ENCODE data around the gene PPP1R8.
A peak's percentile ranks its signal among the peaks of the same experiment; 100 is the strongest.
"Not testable (repeated sequence)": the region's sequence is repeated elsewhere in the genome, so short reads cannot be mapped to it uniquely, and the experiment has no call there.

PPP1R8 gene

GRCh38 chr1:27830621-27831440, at the start of gene PPP1R8:
Gene PPP1R8 (plus strand): TSS chr1:27830782. CDS start chr1:27830836, 54 bp downstream.
- DNase-seq (ENCODE audit: low read depth): peak; percentile 96

DNA sequence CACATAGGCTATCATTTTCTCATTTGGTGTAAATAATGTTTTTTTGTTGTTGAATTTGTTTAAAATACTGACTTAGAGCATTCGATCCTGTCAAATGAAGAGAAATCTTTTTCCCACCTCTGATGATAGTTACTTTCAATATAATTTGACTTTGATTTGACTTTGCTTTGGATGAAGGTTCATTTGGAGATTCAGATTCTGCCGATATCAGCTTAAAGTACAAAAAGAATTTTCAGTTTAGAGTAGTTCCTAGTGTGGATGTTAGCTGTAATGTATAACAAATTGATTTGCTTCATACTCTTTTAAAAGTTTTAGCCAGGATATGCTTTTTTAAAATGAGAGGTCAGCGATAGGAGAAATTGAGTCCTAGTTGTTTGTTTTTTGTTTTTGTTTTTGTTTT, 47.6 kb upstream of the PPP1R8 start:
- DNase-seq (ENCODE audit: low read depth): no peak

DNA sequence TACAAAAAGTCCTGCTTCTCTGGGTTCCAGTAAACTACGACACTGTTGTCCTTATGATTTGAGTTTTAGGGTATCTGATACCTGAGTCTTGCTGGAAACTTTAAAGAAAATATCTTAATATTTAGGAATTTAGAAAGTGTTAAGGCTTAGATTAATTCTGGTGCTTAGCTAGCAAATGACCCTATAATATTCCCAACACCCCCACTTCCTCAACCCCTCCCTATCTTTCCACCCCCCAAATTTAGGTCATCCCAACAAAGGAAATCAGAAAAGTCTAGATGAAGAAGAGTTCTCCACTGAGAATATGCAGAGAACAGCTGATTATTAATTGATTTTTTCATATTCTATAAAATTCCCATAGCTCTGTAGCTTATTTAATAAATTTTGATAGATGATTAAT, 45.9 kb upstream of the PPP1R8 start:
- DNase-seq (ENCODE audit: low read depth): no peak

DNA sequence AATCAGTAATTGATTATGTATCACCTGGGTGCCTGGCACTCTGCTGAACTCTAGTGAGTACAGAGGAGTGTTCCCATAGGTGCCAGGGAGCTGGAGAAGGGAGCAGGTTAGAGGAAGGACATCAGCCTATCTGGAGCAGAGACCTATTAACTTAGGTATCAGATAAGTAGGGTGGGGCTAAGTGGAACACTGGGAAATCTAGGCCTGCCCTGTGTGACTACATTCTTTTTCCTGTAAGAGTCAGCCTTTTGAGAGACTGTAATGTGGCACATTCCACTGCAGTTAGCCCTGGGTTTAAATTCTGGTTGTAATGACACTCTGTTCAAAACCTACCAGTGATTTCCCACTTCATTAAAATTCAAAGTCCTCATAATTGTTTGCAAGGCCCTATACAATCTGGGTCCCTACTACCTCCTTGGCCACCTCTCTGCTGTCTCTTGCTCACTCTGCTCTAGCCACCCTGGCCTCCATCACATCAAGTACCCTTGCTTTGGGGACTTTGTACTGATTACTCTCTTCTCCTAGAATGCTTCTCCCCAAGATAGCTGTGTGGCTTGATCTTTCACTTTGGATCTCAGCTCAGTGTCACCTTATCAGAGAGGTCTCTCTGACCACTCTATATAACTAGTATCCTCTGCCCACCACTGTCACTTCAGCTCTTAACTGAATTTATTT, 44.7 kb upstream of the PPP1R8 start:
- no peak for DNase-seq (ENCODE audit: low read depth)

- no peak for DNase-seq (ENCODE audit: low read depth)
These were observed 42.7 kb upstream of the PPP1R8 start for GRCh38 chr1:27787895-27788294.

- no peak for DNase-seq (ENCODE audit: low read depth)
These were observed 41.0 kb upstream of the PPP1R8 start for GRCh38 chr1:27789540-27790041.

- not testable (repeated sequence) for DNase-seq (ENCODE audit: low read depth)
These were observed 40.3 kb upstream of the PPP1R8 start for GRCh38 chr1:27790270-27790669.

GRCh38 chr1:27795601-27796000, 35.0 kb upstream of the PPP1R8 start:
- DNase-seq (ENCODE audit: low read depth): no peak

DNA sequence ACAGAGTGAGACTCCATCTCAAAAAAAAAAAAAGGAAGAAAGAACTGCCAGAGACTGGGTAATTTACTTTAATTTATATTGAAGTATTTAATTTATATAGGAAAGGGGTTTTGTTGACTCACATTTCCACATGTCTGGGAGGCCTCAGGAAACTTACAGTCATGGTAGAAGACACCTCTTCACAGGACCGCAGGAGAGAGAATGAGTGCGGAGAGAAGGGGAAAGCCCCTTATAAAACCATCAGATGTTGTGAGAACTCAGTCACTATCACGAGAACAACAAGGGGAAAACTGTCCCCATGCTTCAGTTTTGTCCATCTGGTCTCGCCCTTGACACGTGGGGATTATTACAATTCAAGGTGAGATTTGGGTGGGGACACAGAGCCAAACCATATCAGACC, 25.8 kb upstream of the PPP1R8 start:
- DNase-seq (ENCODE audit: low read depth): no peak

GRCh38 chr1:27806758-27807157, 23.8 kb upstream of the PPP1R8 start:
- DNase-seq (ENCODE audit: low read depth): no peak

- DNase-seq (ENCODE audit: low read depth): no peak
These were observed 23.2 kb upstream of the PPP1R8 start for GRCh38 chr1:27807385-27807784.

GRCh38 chr1:27808131-27808530, 22.5 kb upstream of the PPP1R8 start:
- DNase-seq (ENCODE audit: low read depth): not testable (repeated sequence)

DNA sequence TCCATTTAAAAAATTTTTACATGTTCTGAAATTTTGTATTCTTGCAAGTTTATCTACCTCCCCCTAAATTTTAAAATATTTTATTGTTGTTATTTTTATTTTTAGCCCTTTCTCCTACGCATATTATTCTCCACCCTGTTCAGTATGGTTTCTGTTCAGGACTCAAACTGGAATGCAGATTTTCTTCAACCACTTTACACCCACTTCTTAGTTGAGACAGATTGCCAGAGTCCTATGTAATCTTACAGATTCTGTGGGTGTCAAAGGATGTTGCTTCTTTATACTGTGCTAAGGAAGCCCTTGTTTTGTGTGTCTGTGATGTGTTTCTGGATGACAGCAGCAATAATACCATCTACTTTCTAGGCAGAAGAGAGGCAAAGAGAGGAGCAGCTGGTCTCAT, 20.7 kb upstream of the PPP1R8 start:
- no peak for DNase-seq (ENCODE audit: low read depth)

DNA sequence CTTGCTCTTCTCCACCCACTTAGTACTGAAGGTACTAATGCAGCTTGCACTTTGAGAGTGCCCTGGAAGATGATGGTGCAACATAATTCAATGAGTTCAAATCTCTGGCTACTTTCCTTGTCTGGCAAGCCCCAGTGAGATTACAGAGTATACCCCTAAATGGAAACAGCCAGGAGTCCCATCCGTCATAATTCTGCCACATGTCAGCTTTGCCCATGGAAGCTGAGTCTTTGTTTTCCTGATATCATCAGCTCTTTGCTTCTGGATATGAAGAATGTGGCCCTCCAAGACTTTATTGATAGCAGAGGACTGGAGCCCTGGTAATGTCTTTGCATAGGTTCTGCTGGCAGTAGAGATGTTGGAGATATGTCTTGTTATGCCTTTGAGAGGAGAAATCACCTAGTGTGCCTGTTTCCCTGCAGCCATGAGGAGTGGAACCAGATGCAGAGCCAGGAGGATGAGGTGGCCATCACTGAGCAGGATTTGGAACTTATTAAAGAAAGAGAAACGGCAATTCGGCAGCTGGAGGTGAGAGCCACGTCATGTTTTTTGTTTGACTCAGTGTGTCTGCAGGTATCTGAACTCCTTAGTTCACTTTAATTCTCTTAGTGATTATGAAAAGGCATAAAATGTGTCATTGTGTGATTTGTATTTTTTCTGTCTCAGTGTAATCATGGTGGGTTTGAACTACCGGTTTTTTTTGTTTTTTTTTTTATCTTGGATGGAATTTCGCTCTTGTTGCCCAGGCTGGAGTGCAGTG, 18.7 kb upstream of the PPP1R8 start:
- DNase-seq (ENCODE audit: low read depth): no peak

GRCh38 chr1:27816921-27817630, 13.5 kb upstream of the PPP1R8 start:
- peak; percentile 62 for DNase-seq (ENCODE audit: low read depth)

DNA sequence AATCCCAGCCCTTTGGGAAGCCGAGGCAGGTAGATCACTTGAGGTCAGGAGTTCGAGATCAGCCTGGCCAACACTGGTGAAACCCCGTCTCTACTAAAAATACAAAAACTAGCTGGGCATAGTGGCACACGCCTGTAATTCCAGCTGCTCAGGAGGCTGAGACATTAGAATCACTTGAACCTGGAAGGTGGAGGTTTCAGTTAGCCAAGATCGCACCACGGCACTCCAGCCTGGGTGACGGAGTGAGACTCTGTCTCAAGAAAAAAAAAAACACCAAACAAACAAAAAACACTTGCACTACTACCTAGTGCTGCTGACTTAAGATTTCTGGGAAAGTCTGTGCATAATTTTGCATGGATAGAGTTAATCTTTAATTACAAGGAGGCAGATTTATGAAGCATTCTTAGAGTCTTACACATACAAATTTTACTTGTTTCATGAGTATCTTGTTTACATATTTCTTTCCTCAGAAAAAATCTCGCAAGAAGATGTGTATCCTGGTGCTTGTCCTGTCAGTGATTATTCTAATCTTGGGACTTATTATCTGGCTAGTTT, 8.7 kb upstream of the PPP1R8 start:
- DNase-seq (ENCODE audit: low read depth): no peak

DNA sequence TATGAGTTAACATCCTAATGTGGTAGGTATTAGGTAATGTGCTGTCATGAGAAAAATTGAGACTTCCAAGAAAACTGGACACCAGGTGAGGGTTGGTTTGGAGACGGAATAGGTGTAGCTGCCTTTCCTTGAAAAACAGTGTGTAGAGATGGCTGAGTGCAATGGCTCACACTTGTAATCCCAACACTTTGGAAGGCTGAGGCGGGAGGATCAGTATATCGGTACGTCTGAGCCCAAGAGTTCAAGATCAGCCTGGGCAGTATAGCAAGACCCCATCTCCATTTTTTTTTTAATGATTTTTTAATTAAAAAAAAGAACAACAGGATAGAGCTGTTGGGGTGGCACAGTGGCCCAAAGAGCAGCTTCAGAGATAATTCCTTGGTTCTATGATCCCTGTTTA, 6.8 kb upstream of the PPP1R8 start:
- DNase-seq (ENCODE audit: low read depth): no peak

DNA sequence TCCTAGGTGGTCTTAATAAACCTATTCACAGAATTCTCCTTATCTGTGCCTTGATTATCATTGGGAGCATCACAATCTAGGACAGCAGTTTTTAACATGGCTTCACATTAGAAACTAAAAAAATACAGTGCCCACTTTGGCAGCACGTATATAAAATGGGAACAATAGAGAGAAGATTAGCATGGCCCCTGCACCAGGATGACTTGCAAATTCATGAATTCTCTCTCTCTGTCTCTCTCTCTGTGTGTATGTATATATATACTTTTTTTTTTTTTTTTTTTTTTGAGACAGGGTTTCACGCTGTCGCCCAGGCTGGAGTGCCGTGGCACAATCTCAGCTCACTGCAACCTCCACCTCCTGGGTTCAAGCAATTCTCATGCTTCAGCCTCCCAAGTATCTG, 6.2 kb upstream of the PPP1R8 start:
- DNase-seq (ENCODE audit: low read depth): no peak

GRCh38 chr1:27829339-27829960, 1.1 kb upstream of the PPP1R8 start:
- DNase-seq (ENCODE audit: low read depth): not testable (repeated sequence)

GRCh38 chr1:27831568-27832410, 1.2 kb downstream of the PPP1R8 start:
- no peak for DNase-seq (ENCODE audit: low read depth)
